AG04449 (cell line): Measurements from ENCODE around the gene SYCP2L.

ENCODE experiments used
- CTCF ChIA-PET: fragments of 350-600 bp; formaldehyde crosslinking; extraction: SDS; loops from one replicate; lab custom pipeline; 2021; ENCODE audit warnings: antibody characterized with exemption; lab: Yijun Ruan, JAX
- POLR2A ChIA-PET: fragments of 400-600, 350-600 bp; formaldehyde crosslinking; extraction: SDS; loops from one replicate; lab custom pipeline; 2020; ENCODE audit warnings: antibody characterized with exemption, inconsistent platforms; lab: Yijun Ruan, JAX
- DNase-seq: peaks from one replicate; pipeline ENCODE4 v3.0.0-alpha.2; 2010; ENCODE audit warnings: low read depth, low spot score
- H3K4me3 ChIP-seq: 2 replicates; pipeline ENCODE4 v1.5.1; 2011; ENCODE audit warnings: low read depth, mild to moderate bottlenecking, control low read depth, low read length
- TF ChIP-seq, protein P1 (sequence below): IDR thresholded peaks from one replicate; pipeline ENCODE4 v1.5.1; 2011; ENCODE audit warnings: mild to moderate bottlenecking, moderate library complexity, low read length, control low read depth, inconsistent platforms; ENCODE audit not compliant: insufficient read depth; ENCODE audit errors: missing control alignments

Gene SYCP2L

DNA sequence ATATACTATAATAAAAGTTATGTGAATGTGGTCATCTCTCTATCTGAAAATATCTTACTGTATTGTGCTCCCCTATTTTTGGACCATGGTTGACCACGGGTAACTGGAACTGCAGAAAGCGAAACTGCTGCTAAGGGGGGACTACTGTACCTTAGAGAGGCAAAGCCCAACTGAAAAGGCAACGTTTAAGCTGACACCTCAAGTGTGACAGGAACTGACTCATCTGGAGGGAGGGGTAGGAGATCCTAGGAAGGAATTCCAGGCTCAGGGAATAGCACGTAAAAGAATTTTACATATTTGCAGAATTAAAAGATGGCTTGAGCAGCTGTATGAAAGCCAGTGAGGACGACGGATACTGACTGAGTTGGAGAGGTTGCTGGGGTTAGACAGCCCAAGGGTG, 122.5 kb downstream of the SYCP2L start:
- DNase-seq = no peak
- no peak overlapping the region for H3K4me3 ChIP-seq
- TF ChIP-seq, protein P1, sequence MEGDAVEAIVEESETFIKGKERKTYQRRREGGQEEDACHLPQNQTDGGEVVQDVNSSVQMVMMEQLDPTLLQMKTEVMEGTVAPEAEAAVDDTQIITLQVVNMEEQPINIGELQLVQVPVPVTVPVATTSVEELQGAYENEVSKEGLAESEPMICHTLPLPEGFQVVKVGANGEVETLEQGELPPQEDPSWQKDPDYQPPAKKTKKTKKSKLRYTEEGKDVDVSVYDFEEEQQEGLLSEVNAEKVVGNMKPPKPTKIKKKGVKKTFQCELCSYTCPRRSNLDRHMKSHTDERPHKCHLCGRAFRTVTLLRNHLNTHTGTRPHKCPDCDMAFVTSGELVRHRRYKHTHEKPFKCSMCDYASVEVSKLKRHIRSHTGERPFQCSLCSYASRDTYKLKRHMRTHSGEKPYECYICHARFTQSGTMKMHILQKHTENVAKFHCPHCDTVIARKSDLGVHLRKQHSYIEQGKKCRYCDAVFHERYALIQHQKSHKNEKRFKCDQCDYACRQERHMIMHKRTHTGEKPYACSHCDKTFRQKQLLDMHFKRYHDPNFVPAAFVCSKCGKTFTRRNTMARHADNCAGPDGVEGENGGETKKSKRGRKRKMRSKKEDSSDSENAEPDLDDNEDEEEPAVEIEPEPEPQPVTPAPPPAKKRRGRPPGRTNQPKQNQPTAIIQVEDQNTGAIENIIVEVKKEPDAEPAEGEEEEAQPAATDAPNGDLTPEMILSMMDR = no peak
- POLR2A ChIA-PET = no interaction called here
- CTCF ChIA-PET = no interaction called here

- ChIA-PET CTCF (interaction anchor here (1.0 to 1.5 kb wide), 3 partner anchors 9 to 564 kb away, joined by 3 to 4 read pairs (median 3); no protein-coding TSS in a partner anchor), POLR2A (no interaction called here)
- DNase-seq = no peak
- H3K4me3 ChIP-seq = no peak overlapping the region
- TF ChIP-seq, protein P1 = no peak
Observed at GRCh38 chr6:11011787-11012234, 125.0 kb downstream of the SYCP2L start.

GRCh38 chr6:11012295-11012754, 125.5 kb downstream of the SYCP2L start:
- POLR2A ChIA-PET = no interaction called here
- H3K4me3 ChIP-seq = no peak overlapping the region

DNA sequence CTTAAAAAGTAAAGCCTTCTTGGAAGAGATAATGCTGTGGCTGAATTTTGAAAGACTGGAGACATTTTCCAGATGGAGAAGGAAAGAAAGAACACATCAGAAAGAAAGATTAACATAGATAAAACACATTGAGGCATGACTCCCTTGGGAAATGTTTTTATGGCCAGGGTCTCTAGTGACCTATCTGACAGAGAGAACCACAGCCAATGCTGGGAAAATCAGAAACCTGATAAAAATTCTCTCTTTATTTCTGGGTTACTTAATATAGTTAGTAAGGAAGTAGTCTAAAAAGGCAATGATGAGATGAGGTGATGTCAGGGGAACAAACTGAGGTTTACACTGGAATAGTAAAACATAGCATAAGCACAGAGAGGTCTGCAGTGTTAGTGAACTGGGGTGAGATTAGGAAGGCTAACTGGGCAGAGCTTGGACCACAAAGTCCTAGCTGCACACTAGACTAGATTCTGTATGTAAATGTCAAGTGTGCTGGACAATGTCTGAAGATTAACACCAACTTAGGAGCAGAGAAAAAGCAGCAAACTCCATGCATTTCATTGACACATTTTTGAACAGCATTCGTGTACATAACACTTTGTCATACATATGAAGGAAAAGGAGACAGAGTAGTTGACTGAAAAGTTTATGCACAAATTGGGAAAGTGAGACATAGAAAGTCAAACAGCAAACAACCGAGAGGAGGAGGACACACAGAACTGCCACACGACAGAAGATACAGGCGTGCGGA, 126.3 kb downstream of the SYCP2L start:
- DNase-seq = no peak
- ChIA-PET CTCF (no interaction called here), POLR2A (no interaction called here)
- TF ChIP-seq, protein P1 = no peak
- no peak overlapping the region for H3K4me3 ChIP-seq

More at GRCh38 chr6:11012295-11012754, 125.5 kb downstream of the SYCP2L start:
- CTCF ChIA-PET = interaction anchor here (1.0 to 1.5 kb wide), 2 partner anchors 8 to 58 kb away, joined by 3 to 4 read pairs; no protein-coding TSS in a partner anchor
- TF ChIP-seq, protein P1 = no peak
- DNase-seq = no peak

- no peak for DNase-seq
- ChIA-PET CTCF (no interaction called here), POLR2A (no interaction called here)
- no peak overlapping the region for H3K4me3 ChIP-seq
- TF ChIP-seq, protein P1 = no peak
Observed at GRCh38 chr6:11013721-11014070, 126.8 kb downstream of the SYCP2L start.

- POLR2A ChIA-PET = no interaction called here
- no peak for DNase-seq
- TF ChIP-seq, protein P1 = no peak
- CTCF ChIA-PET = no interaction called here
- H3K4me3 ChIP-seq = no peak overlapping the region
Observed at GRCh38 chr6:11015102-11015501, 128.2 kb downstream of the SYCP2L start.
